Measurements from ENCODE around the gene ALG8.

The ALG8 gene

DNA sequence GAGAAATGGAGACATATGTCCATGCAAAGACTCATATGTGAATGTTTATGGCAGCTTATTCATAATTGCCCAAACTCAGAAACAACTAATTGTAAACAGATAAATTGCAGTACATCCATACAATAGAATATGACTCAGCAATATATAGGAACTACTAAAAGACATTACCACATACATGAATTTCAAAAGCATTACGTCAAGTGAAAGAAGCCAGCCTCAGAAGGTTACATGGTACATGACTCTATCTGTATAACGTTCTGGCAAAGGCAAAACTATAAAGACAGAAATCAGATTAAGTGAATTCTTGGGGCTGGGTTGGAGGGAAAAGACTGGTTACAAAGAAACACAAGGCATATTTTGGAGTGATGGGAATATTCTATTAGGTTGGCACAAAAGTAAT lies 41.8 kb upstream of the ALG8 start:
- Histone ChIP-seq H3K4me3 (ENCODE audit: insufficient read depth in 1 of 2, low read depth in 1 of 2, low read length in 2 of 2) (no peak overlapping the region), H3K27me3 (ENCODE audit: control insufficient read depth in 1 of 2, insufficient read depth in 1 of 2, low read length in 2 of 2) (no peaks in the 10 kb centered on the region), H2BK12ac (ENCODE audit: low read length in 2 of 2) (no peak overlapping the region), H2AK5ac (ENCODE audit: low read length, severe bottlenecking) (no peak overlapping the region), H3K9me3 (ENCODE audit: control insufficient read depth, low read length) (no peaks in the 10 kb centered on the region), H3K9ac (ENCODE audit: low read length) (no peak overlapping the region), H2BK5ac (ENCODE audit: low read depth, low read length, poor library complexity, severe bottlenecking) (no peak overlapping the region), H3K27ac (ENCODE audit: low read length, poor library complexity, severe bottlenecking) (no peak overlapping the region), H4K91ac (ENCODE audit: low read length) (no peak overlapping the region), H3K79me1 (replicated peaks; ENCODE audit: low read length, poor library complexity, severe bottlenecking) (peaks cover 36% of the 10 kb centered on the region), H2AFZ (ENCODE audit: low read depth, low read length) (no peak overlapping the region), H3K4me1 (ENCODE audit: control insufficient read depth, insufficient read depth, low read depth, low read length) (peaks cover 8% of the 10 kb centered on the region), H3K36me3 (ENCODE audit: control insufficient read depth in 1 of 2, insufficient read depth in 2 of 2, low read depth in 1 of 2, low read length in 2 of 2) (peaks cover 14 to 40% of the 10 kb centered on the region in 2 experiments), H3K4me2 (ENCODE audit: low read length, poor library complexity, severe bottlenecking) (no peak overlapping the region), H2BK15ac (ENCODE audit: low read depth, poor library complexity, severe bottlenecking) (no peak overlapping the region), H4K8ac (ENCODE audit: low read length) (no peak overlapping the region), H2BK120ac (ENCODE audit: low read depth, low read length) (no peak overlapping the region), H3K4ac (ENCODE audit: low read depth in 1 of 2, low read length in 2 of 2) (no peak overlapping the region), H3K14ac (ENCODE audit: low read length in 2 of 2) (no peak overlapping the region), H3K18ac (ENCODE audit: low read depth in 1 of 2, low read length in 2 of 2) (no peak overlapping the region), H3K23ac (ENCODE audit: low read length in 2 of 2) (no peak overlapping the region)
- 98% methylated on average over 2 of the region's 2 CpGs for WGBS
- DNase-seq = peak; percentile 68

DNA sequence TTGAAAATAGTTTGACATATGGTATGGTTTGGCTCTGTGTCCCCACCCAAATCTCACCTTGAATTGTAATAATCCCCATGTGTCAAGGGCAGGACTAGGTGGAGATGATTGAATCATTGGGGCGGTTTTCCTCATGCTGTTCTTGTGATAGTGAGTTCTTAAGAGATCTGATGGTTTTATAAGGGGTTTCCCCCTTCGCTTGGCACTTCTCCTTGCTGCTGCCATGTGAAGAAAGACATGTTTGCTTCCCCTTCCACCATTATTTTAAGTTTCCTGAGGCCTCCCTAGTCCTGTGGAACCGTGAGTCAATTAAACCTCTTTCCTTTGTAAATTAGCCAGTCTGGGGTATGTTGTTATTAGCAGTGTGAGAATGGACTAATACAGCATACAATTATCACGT lies 41.3 kb upstream of the ALG8 start:
- Histone ChIP-seq H4K8ac (ENCODE audit: low read length) (no peak overlapping the region), H2BK120ac (ENCODE audit: low read depth, low read length) (no peak overlapping the region), H3K4me3 (ENCODE audit: insufficient read depth in 1 of 2, low read depth in 1 of 2, low read length in 2 of 2) (no peak overlapping the region), H2AK5ac (ENCODE audit: low read length, severe bottlenecking) (no peak overlapping the region), H3K9me3 (ENCODE audit: control insufficient read depth, low read length) (no peaks in the 10 kb centered on the region), H2BK5ac (ENCODE audit: low read depth, low read length, poor library complexity, severe bottlenecking) (no peak overlapping the region), H3K27ac (ENCODE audit: low read length, poor library complexity, severe bottlenecking) (no peak overlapping the region), H4K91ac (ENCODE audit: low read length) (no peak overlapping the region), H3K14ac (ENCODE audit: low read length in 2 of 2) (no peak overlapping the region), H3K4ac (ENCODE audit: low read depth in 1 of 2, low read length in 2 of 2) (no peak overlapping the region), H3K27me3 (ENCODE audit: control insufficient read depth in 1 of 2, insufficient read depth in 1 of 2, low read length in 2 of 2) (no peaks in the 10 kb centered on the region), H3K79me1 (replicated peaks; ENCODE audit: low read length, poor library complexity, severe bottlenecking) (peaks cover 36% of the 10 kb centered on the region), H3K4me2 (ENCODE audit: low read length, poor library complexity, severe bottlenecking) (no peak overlapping the region), H2BK15ac (ENCODE audit: low read depth, poor library complexity, severe bottlenecking) (no peak overlapping the region), H2BK12ac (ENCODE audit: low read length in 2 of 2) (no peak overlapping the region), H3K23ac (ENCODE audit: low read length in 2 of 2) (no peak overlapping the region), H3K18ac (ENCODE audit: low read depth in 1 of 2, low read length in 2 of 2) (no peak overlapping the region), H3K36me3 (ENCODE audit: control insufficient read depth in 1 of 2, insufficient read depth in 2 of 2, low read depth in 1 of 2, low read length in 2 of 2) (peaks cover 17 to 43% of the 10 kb centered on the region in 2 experiments), H3K4me1 (ENCODE audit: control insufficient read depth, insufficient read depth, low read depth, low read length) (peaks cover 5% of the 10 kb centered on the region), H2AFZ (ENCODE audit: low read depth, low read length) (no peak overlapping the region), H3K9ac (ENCODE audit: low read length) (no peak overlapping the region)
- WGBS = 100% methylated on average over 1 of the region's 4 CpGs
- DNase-seq = no peak

DNA sequence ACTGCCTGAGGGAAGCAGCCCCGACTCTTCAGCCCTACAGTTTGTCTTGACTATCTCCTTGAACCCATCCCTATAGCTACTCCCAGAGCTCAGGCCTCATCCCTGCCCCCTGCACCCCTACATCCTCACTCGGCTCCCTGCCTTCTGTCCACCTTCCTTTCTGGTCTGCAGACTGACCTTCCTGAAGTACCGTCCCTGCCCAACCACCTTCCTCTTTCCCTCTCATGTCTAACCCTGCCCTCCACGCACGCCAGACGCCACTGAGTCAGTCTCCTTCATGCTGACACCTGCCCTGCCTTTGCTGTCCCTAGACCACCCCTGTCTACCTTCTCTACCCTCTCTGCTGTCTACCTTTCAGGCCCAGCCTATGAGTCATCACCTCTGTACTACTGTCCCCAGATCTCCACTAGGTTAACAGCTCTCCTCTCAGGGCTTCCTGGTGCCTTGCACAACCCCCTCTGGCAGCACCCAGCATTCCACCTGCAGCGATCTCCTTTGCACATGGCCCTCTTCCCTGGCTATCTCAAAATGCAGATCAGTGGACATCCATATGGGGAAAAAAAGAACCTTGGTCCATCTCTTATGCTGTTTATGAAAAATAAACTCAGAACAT lies 40.1 kb upstream of the ALG8 start:
- Histone ChIP-seq H3K27ac (ENCODE audit: low read length, poor library complexity, severe bottlenecking) (no peak overlapping the region), H3K4me2 (ENCODE audit: low read length, poor library complexity, severe bottlenecking) (no peak overlapping the region), H4K91ac (ENCODE audit: low read length) (no peak overlapping the region), H2BK120ac (ENCODE audit: low read depth, low read length) (no peak overlapping the region), H2BK15ac (ENCODE audit: low read depth, poor library complexity, severe bottlenecking) (no peak overlapping the region), H3K4me3 (ENCODE audit: insufficient read depth in 1 of 2, low read depth in 1 of 2, low read length in 2 of 2) (no peak overlapping the region), H3K18ac (ENCODE audit: low read depth in 1 of 2, low read length in 2 of 2) (no peak overlapping the region), H4K8ac (ENCODE audit: low read length) (no peak overlapping the region), H2BK12ac (ENCODE audit: low read length in 2 of 2) (no peak overlapping the region), H3K23ac (ENCODE audit: low read length in 2 of 2) (no peak overlapping the region), H3K9me3 (ENCODE audit: control insufficient read depth, low read length) (no peaks in the 10 kb centered on the region), H2BK5ac (ENCODE audit: low read depth, low read length, poor library complexity, severe bottlenecking) (no peak overlapping the region), H3K4me1 (ENCODE audit: control insufficient read depth, insufficient read depth, low read depth, low read length) (peaks cover 4% of the 10 kb centered on the region), H2AFZ (ENCODE audit: low read depth, low read length) (no peak overlapping the region), H3K27me3 (ENCODE audit: control insufficient read depth in 1 of 2, insufficient read depth in 1 of 2, low read length in 2 of 2) (no peaks in the 10 kb centered on the region), H3K36me3 (ENCODE audit: control insufficient read depth in 1 of 2, insufficient read depth in 2 of 2, low read depth in 1 of 2, low read length in 2 of 2) (peaks cover 17 to 38% of the 10 kb centered on the region in 2 experiments), H3K79me1 (replicated peaks; ENCODE audit: low read length, poor library complexity, severe bottlenecking) (peaks cover 35% of the 10 kb centered on the region), H3K4ac (ENCODE audit: low read depth in 1 of 2, low read length in 2 of 2) (no peak overlapping the region), H2AK5ac (ENCODE audit: low read length, severe bottlenecking) (no peak overlapping the region), H3K9ac (ENCODE audit: low read length) (no peak overlapping the region), H3K14ac (ENCODE audit: low read length in 2 of 2) (no peak overlapping the region)
- no peak for DNase-seq
- WGBS = 99% methylated on average over 7 of the region's 7 CpGs

DNA sequence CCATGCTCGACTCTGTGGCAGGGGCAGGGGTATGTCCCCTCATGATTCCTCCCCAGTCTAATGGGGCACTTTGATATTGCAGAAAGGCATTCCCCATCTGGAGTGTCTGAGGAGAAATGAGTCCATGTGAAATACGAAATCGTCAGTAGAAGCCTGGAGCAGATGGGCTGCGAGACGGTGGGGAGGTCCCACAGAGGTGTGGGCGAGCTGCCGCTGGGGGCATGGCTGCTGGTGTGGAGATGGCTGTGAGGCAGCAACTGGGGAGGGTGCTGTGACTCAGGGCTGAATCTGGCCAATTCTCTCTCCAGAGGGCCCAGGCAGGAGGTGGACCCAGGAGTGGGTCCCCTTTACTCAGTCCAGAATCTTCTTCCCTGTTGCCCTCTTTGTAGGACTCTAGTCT lies 37.8 kb upstream of the ALG8 start:
- Histone ChIP-seq H3K27me3 (ENCODE audit: control insufficient read depth in 1 of 2, insufficient read depth in 1 of 2, low read length in 2 of 2) (no peaks in the 10 kb centered on the region), H3K79me1 (replicated peaks; ENCODE audit: low read length, poor library complexity, severe bottlenecking) (peaks cover 33% of the 10 kb centered on the region), H2AFZ (ENCODE audit: low read depth, low read length) (no peak overlapping the region), H3K27ac (ENCODE audit: low read length, poor library complexity, severe bottlenecking) (no peak overlapping the region), H3K14ac (ENCODE audit: low read length in 2 of 2) (no peak overlapping the region), H4K91ac (ENCODE audit: low read length) (no peak overlapping the region), H3K4me3 (ENCODE audit: insufficient read depth in 1 of 2, low read depth in 1 of 2, low read length in 2 of 2) (no peak overlapping the region), H2BK5ac (ENCODE audit: low read depth, low read length, poor library complexity, severe bottlenecking) (no peak overlapping the region), H4K8ac (ENCODE audit: low read length) (no peak overlapping the region), H3K9ac (ENCODE audit: low read length) (no peak overlapping the region), H2BK120ac (ENCODE audit: low read depth, low read length) (no peak overlapping the region), H2BK15ac (ENCODE audit: low read depth, poor library complexity, severe bottlenecking) (no peak overlapping the region), H2AK5ac (ENCODE audit: low read length, severe bottlenecking) (no peak overlapping the region), H3K18ac (ENCODE audit: low read depth in 1 of 2, low read length in 2 of 2) (no peak overlapping the region), H3K36me3 (ENCODE audit: control insufficient read depth in 1 of 2, insufficient read depth in 2 of 2, low read depth in 1 of 2, low read length in 2 of 2) (peaks cover 35 to 53% of the 10 kb centered on the region in 2 experiments), H3K4me1 (ENCODE audit: control insufficient read depth, insufficient read depth, low read depth, low read length) (peaks cover 4% of the 10 kb centered on the region), H3K23ac (ENCODE audit: low read length in 2 of 2) (no peak overlapping the region), H3K4ac (ENCODE audit: low read depth in 1 of 2, low read length in 2 of 2) (no peak overlapping the region), H3K9me3 (ENCODE audit: control insufficient read depth, low read length) (no peaks in the 10 kb centered on the region), H3K4me2 (ENCODE audit: low read length, poor library complexity, severe bottlenecking) (no peak overlapping the region), H2BK12ac (ENCODE audit: low read length in 2 of 2) (no peak overlapping the region)
- WGBS = 95% methylated on average over 7 of the region's 7 CpGs
- DNase-seq = no peak

Measured in mesenchymal stem cell (in vitro differentiated cells and primary cell).